Middle frontal gyrus (tissue), 1 donor: ENCODE results near the gene SULT2B1.

ENCODE experiments used
- DNase-seq: peaks from one replicate; pipeline ENCODE4 v3.0.0-alpha.2; 2015; ENCODE audit warnings: low spot score; ENCODE audit errors: extremely low spot score

Gene SULT2B1

GRCh38 chr19:48600679-48601417, 48.9 kb downstream of the SULT2B1 start:
- no peak for DNase-seq

GRCh38 chr19:48603001-48603400, 51.0 kb downstream of the SULT2B1 start:
- DNase-seq = no peak

DNA sequence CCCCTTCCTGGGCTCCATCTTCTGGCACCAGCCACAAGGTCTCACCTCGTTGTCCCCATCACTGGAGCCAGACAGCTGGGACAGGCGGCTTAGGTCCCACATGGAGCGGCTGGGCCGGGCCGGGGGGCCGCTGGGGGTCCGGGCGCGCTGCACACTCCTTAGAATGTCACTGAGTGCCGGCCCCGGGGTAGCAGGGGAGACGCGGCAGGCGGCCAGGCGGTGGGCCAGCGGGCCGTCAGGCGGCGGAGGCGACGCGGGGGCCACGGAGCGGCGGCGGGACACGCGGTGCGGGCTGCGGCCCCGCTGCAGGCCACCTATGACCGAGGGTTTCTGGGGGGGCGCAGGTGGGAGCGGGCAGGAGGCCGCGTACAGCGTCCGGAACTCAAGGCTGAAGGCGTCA, 51.5 kb downstream of the SULT2B1 start:
- no peak for DNase-seq

DNA sequence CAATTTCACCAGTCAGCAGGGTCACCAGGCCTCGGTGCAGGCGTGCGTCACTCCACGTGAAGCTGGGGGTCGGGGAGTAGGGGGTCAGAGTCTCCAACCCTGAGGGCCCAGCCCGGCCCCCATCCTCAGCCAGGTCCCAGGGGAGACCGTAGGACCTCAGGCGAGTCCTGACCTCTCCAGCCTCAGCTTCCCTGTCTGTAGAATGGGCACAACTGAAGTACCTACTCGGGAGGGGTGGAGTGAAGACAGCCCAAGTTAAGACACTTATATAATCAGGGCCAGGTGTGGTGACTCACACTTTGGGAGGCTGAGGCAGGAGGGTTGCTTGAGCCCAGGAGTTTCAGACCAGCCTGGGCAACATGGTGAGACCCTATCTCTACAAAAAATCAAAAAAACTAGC, 51.9 kb downstream of the SULT2B1 start:
- DNase-seq = no peak

GRCh38 chr19:48606463-48607358, 54.7 kb downstream of the SULT2B1 start, which contains the start of gene SPACA4:
TSS of gene SPACA4 (plus strand) at chr19:48606742. CDS start at chr19:48606979, 237 bp downstream.
- no peak for DNase-seq

DNA sequence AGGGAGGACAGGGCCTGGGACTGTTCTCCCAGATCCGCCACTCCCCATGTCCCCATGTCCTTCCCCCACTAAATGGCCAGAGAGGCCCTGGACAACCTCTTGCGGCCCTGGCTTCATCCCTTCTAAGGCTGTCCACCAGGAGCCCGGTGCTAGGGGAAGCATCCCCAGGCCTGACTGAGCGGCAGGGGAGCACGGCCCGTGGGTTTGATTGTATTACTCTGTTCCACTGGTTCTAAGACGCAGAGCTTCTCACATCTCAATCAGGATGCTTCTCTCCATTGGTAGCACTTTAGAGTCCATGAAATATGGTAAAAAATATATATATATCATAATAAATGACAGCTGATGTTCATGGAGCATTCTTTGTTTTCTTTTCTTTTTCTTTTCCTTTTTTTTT, 55.4 kb downstream of the SULT2B1 start:
- DNase-seq = no peak

DNA sequence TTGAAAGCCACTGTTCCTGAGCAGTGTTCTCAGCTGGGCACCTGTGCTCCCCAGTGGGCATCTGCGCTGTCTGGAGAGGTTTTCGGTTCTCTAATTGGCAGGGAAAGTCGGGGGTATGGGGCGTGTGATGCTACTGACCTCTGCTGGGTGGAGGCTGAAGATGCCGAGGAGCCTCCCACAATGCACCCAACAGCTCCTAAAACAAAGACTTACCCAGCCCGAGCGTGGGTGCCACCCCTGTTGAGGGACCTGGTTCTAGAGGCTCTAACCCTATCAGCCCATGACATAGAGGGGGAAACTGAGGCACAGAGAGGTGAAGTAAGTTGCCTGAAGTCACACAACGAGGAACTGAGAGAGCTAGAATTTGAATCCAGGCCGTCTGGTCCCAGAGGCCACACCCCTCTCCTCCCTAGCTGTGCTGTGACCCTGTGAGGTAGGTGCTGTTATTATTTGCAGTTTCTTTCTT, 56.9 kb downstream of the SULT2B1 start:
- no peak for DNase-seq

DNA sequence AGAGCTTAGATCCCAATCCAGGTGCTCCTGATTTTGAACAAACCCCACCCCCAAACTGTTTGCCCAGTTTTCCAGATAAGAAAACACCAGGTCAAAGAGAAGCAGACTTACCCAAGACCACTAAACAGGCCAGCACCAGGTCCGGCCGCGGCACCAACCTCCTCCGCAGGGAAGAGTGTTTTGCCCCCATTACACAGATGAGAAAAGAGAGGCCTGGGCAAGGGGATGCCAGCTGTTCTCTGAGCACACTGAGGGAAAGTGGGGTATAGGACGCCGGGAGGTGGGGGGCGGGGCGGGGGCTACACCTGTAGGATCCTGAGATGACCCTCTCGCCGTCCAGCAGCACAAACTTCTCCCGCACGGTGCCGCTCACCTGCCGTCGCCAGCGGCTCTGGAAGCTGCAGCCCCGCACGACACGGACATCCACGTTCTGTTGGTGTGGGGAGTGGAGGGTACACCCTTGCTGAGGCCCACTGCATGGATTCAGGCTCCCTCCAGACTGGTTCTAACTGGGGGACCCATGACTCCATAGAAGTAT, 57.7 kb downstream of the SULT2B1 start:
- no peak for DNase-seq

GRCh38 chr19:48611872-48612271, 59.9 kb downstream of the SULT2B1 start:
- DNase-seq = no peak

DNA sequence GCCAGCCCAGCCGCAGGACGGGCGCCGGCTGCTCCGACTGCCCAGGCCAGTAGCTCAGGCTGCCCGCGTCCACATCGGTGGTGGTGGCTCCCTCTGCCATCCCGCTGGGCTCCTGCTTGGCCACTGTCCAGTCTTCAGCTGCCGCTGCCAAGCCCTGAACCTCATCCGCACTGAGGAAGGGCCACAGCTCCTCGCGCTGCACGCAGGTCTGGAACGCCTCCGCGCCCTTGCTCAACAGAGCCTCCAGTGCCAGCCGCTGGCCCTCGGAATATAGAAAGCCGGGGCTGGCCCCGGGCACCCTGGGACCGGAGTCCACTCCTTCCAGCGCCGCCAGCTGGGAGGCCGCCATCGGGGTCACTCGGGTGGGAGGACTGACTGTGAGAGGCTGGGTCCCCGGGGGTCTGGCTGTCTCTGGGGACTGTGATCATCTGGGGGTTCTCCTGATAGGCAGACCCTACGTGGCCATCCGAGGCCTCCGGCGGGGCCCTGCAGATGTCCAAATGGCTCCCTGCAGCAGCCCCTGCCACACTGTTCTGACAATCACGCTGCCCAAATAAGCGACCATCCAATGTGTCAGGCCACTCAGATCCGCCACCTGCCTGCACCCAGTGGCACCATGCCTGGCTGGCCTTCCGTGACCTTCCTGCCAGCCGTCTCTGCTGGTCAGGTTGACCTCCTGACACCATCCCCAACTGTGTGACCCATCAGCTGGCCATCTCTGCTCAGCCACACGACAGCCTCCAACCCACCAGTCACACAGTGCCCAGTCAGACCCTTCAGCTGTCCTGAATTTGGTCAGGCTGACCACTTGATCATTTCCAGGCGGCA, 61.3 kb downstream of the SULT2B1 start:
- DNase-seq = no peak

GRCh38 chr19:48613852-48614435, 62.0 kb downstream of the SULT2B1 start:
- no peak for DNase-seq

- DNase-seq = no peak
Measured at GRCh38 chr19:48614436-48615230, 62.7 kb downstream of the SULT2B1 start, which contains the start of gene FAM83E. TSS of gene FAM83E (minus strand) at chr19:48615076. CDS start at chr19:48613372, 1,704 bp downstream.

DNA sequence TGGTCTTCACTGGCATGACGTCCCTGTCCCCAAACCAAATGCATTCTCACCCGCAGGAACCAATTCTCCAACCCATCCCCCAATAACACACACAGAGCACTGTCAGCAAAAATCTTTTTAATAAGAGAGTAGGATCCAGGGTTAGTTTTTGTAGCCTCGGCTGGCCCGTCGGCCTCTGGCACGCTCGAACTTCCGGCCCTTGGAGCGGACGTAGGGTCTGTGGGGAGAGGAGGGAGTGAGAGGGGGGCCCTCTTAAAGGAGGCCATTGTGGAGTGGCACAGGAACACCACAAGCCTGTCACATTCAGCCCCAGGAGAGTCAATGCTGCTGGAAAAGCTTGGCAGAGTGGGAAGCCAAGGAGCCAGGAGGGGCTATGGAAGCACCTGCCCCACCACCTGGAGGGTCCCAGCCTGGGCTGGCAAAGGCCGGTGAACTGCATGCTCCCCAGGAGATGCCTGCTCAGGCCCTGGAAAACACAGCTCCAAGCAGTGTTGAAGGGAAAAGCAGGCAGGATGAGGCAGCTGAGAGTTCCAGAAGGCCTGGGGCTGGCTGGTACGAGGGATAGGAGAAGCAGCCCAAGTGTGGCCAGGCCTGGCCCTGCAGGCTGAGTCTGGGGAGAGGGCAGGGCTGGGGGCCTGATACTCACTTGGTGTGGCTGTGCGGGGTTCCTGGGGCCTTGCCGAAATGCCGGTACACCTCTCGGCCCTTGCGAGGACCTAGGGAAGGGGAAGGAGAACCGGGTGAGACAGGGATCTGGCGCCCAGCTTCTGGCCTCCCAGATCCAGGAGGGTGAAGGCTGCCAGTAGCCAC, 63.5 kb downstream of the SULT2B1 start:
- DNase-seq = no peak

DNA sequence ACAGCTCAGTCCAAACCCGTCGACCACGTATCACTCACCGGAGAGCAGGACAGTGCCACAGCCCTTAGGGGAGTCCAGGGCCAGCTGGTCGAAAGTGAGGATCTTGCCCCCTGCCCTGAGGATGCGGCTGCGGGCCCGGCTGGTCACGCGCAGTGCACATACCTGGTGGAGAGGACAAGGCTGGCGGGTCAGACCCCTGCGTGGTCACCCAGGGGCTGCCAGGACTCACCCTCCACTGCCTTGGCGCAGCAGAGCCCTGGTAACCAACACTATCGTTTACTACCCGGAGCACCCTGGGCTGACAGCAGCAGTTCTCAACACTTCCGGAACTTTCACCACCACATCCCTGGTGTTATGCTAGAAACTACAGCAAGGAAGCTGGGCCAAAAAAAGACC, 64.1 kb downstream of the SULT2B1 start:
- DNase-seq = no peak

- DNase-seq = no peak
Measured at GRCh38 chr19:48616491-48617056, 64.6 kb downstream of the SULT2B1 start.

GRCh38 chr19:48617146-48617937, 65.4 kb downstream of the SULT2B1 start:
- no peak for DNase-seq

DNA sequence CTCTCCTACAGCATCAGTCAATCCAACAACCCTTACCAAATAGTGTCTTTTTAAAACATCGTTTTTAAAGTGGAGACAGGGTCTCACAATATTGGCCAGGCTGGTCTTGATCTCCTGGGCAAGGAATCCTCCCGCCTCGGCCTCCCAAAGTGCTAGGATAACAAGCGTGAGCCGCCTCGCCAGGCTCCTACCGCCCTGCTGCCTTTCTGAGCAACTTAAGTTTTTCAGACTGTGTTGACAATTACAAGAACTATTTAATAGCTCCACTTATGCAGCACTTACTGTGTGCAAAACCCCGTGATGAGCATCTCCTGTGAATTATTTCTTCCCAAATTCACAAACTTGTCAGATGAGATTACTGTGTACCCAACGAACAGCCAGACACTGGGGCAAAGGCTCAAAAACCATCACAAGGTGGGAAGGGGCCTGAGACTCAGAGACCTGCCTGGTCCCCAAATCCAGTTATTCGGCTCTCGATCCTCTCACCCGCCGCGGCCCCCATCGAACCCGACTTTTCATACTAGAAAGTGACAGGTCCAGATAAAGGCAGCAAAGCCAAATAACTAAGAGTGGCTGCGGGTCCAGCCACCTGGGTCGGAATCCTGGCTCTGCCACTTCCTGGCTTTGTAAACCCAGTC, 66.4 kb downstream of the SULT2B1 start:
- DNase-seq = no peak
